GM06990 (cell line): ENCODE measurements around the gene SDF4.

Source experiments
- DNase-seq: peaks from one replicate; pipeline ENCODE4 v3.0.0-alpha.2; 2011; ENCODE audit not compliant: insufficient read length; ENCODE audit errors: extremely low read depth
- H3K27me3 ChIP-seq: replicated peaks from 2 replicates; pipeline ENCODE4 v1.6.0; 2011; ENCODE audit warnings: low read length; ENCODE audit not compliant: control insufficient read depth, insufficient read depth
- H3K36me3 ChIP-seq: 2 replicates; pipeline ENCODE4 v1.5.1; 2011; ENCODE audit warnings: low read length; ENCODE audit not compliant: control insufficient read depth, insufficient read depth
- H3K4me3 ChIP-seq: replicated peaks from 2 replicates; pipeline ENCODE4 v1.5.1; 2011; ENCODE audit warnings: low read depth, mild to moderate bottlenecking, control low read depth, low read length
- CTCF ChIP-seq: IDR thresholded peaks from 2 replicates; pipeline ENCODE4 v1.5.1; 2011; ENCODE audit warnings: low read length, control low read depth, mild to moderate bottlenecking, inconsistent platforms; ENCODE audit not compliant: insufficient read depth, poor library complexity, severe bottlenecking

The SDF4 gene

DNA sequence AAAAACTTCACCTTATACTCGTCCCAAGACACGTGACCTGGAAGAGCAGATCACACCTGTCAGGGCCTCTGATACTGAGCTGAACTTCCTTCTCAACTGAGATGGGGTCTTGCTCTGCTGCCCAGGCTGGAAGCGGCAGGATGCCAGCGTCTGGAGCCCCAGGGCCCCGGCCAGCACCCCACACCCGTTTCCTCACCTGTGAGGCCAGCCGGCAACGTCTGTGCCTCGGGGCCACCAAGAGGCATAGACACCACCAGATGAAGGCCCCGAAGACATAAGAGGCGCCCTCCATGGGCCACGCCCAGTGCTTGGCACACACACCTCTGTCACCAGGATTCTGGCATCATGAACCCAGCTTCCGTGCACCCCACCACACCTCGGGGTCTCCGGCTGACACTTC, 8.5 kb downstream of the SDF4 start:
- H3K27me3 ChIP-seq, result no peaks in the 10 kb centered on the region
- no peak for TF ChIP-seq CTCF
- DNase-seq, result no peak
- H3K4me3 ChIP-seq, result no peak overlapping the region
- peaks cover 49% of the 10 kb centered on the region for H3K36me3 ChIP-seq

DNA sequence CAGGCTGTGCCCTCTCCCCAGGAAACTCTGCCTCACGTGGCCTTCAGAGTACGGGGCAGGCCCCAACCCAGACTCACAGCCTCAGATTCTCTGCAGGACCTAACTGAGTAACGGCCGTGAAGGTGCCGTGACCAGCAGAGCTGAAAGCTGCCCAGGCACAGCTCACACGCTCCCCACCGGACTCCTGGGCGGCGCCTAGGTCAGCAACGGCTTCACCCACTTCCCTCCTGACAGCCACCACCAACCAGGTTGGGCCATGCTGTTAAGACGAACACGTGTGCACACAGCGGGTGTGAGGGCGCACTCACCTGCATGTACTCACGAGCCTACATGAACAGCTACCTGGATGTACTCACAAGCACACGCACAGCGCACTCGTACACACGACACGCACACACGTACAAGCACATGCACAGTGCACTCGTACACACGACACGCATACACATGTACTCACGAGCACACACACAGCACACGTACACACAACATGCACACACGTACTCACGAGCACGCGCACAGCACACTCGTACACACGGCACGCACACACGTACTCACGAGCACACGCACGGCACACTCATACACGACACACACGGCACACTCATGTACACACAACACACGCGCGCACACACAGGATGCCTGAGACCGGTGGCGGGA, 9.1 kb downstream of the SDF4 start:
- TF ChIP-seq CTCF, result no peak
- H3K27me3 ChIP-seq, result no peaks in the 10 kb centered on the region
- peaks cover 49% of the 10 kb centered on the region for H3K36me3 ChIP-seq
- DNase-seq, result no peak
- no peak overlapping the region for H3K4me3 ChIP-seq

DNA sequence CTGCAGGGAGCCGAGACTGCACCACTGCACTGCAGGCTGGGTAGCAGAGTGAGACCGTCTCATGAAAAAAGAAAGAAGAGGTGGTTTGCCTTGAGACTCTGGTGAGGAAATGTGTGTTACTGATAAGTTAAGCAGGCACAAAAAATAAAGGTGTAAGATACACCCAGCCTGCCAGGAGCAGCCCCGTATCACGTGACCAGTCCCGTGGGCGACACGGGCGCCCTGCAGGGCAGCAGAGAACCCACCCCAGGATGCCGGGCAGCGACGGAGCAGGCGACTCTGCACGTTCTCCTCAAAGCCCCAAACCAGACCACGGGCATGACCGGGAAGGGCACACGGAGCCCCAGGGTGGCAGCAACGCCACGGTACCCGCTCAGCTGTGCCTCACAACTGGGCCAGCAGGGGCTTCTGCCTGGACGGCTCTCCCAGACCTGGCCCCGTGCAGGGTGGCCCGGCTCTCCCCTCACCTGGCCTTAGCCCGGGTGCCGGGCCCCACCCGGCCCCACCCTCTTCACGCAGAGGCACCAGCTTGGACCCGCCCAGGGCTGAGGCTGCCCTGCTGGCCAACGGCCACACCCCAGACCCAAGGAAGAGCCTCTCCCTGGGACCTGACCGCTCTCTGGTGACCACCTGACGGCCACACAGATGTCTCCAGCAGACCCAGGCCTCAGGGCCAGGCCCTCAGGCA, 9.8 kb downstream of the SDF4 start:
- Histone ChIP-seq H3K36me3 (peaks cover 48% of the 10 kb centered on the region), H3K27me3 (no peaks in the 10 kb centered on the region), H3K4me3 (no peak overlapping the region)
- TF ChIP-seq CTCF, result no peak
- no peak for DNase-seq

DNA sequence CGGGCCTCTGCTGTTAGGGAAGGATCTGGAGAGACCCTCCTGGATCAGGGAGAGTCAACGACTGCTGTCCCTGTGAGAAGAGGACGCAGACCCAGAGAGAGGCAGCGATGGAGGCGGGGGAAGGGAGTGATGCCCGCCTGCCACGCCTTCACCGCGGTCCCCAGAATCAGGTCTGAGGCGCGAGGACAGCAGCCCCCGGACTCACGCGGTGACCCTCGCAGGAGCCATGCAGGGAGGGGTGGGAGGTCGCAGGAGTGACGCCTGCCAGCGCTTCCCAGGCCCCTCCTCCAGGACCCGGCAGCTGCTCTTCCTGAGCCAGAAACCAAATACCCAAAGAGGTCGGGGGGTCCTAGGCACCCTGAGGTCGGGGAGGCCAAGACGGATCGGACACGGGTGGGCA, 11.6 kb downstream of the SDF4 start:
- TF ChIP-seq CTCF, result no peak
- Histone ChIP-seq H3K27me3 (no peaks in the 10 kb centered on the region), H3K4me3 (no peak overlapping the region), H3K36me3 (peaks cover 45% of the 10 kb centered on the region)
- DNase-seq, result no peak

- DNase-seq, result no peak
- TF ChIP-seq CTCF, result no peak
- Histone ChIP-seq H3K4me3 (no peak overlapping the region), H3K36me3 (peaks cover 41% of the 10 kb centered on the region), H3K27me3 (no peaks in the 10 kb centered on the region)
These were observed 12.5 kb downstream of the SDF4 start for GRCh38 chr1:1219341-1219740.
